Right cardiac atrium (tissue), 5 donors: ENCODE data around the gene DCD. TPM values are rescaled to one million over a fixed set of nuclear protein-coding genes. Genes with fewer than 3 reads are reported as not detected.
"Not testable (repeated sequence)": the region's sequence is repeated elsewhere in the genome, so short reads cannot be mapped to it uniquely, and the experiment has no call there.

ENCODE experiments used
- ATAC-seq, 2 donors: fragments of 200-7000 bp; cut with Tn5 transposase; one replicate each; pipeline versions ENCODE4 v1.8.0 to v1.9.1; 2020; ENCODE audit warnings: moderate library complexity in 2 of 2, mild to moderate bottlenecking in 1 of 2
- DNase-seq, 3 donors: peaks; one replicate each; pipeline ENCODE4 v3.0.0-alpha.2; 2020
- H3K27ac ChIP-seq: one replicate; pipeline ENCODE4 v1.5.1; 2013; ENCODE audit warnings: mild to moderate bottlenecking, low read length, control low read depth, moderate library complexity
- H3K27me3 ChIP-seq: one replicate; pipeline ENCODE4 v1.6.1; 2013; ENCODE audit not compliant: control insufficient read depth, insufficient read depth
- H3K4me1 ChIP-seq: one replicate; pipeline ENCODE4 v1.6.1; 2013; ENCODE audit warnings: low read length; ENCODE audit not compliant: control insufficient read depth, insufficient read depth
- H3K4me3 ChIP-seq: one replicate; pipeline ENCODE4 v1.5.1; 2013; ENCODE audit warnings: low read length, control low read depth
- H3K9me3 ChIP-seq: one replicate; pipeline ENCODE4 v1.6.1; 2013; ENCODE audit warnings: low read length; ENCODE audit not compliant: control insufficient read depth
- WGBS: extraction: QIAGEN DNeasy Blood & Tissue Kit; methylation state at CpG from one replicate; pipeline ENCODE4 v1.1.7; 2013; 5-methylcytosine and 5-hydroxymethylcytosine counted together
- intact Hi-C, 4 donors: fragments of 100-400 bp; cut with DNase I; formaldehyde crosslinking; loops; one replicate each; pipeline versions ENCODE4 v1.11.0 to v1.14.0; 2022 to 2023
- polyA plus RNA-seq: library from polyadenylated mRNA; stranded (reverse); fragments of 200-250 nt; gene quantifications from one replicate; pipeline ENCODE4 v1.2.3, GENCODE V29; 2013
- total RNA-seq, 4 donors: library from RNA; stranded (reverse); fragmentation: NEBNext Ultra II Directional; extraction: Animal tissue kit (Norgen Biotek cat#: 25700); gene quantifications; one replicate each; pipeline ENCODE4 v1.2.1, GENCODE V29; 2021
- donor health status: healthy with polysubstance abuse.
- donor health status: DM: no; HTN: yes; CAD: no.
- donor health status: DM: no; HTN: no; CAD: no.
- donor health status: DM: no; HTN: yes; CAD: no; lungs with severe emphysema.
- donor health status: DM: yes; HTN: yes; CAD: no.

DCD gene
- total and polyA plus RNA-seq, 5 donors = not detected

- H3K4me1 ChIP-seq = no peaks in the 10 kb centered on the region
- 83% methylated on average over 5 of the region's 5 CpGs for WGBS
- no peak overlapping the region for H3K4me3 ChIP-seq
- no peak for ATAC-seq
- H3K9me3 ChIP-seq = no peaks in the 10 kb centered on the region
- intact Hi-C loops = no loop called here
- DNase-seq = no peak
- H3K27me3 ChIP-seq = peaks cover 2% of the 10 kb centered on the region
- H3K27ac ChIP-seq = no peak overlapping the region
Observed at GRCh38 chr12:54667945-54668344, 19.8 kb upstream of the DCD start.

GRCh38 chr12:54666008-54666407 is 17.8 kb upstream of the DCD start:
- no peak for DNase-seq
- WGBS = 71% methylated on average over 3 of the region's 3 CpGs
- no peaks in the 10 kb centered on the region for H3K9me3 ChIP-seq
- H3K27me3 ChIP-seq = no peaks in the 10 kb centered on the region
- ATAC-seq = no peak
- no peak overlapping the region for H3K27ac ChIP-seq
- H3K4me3 ChIP-seq = no peak overlapping the region
- no peaks in the 10 kb centered on the region for H3K4me1 ChIP-seq
- intact Hi-C loops = no loop called here

- H3K9me3 ChIP-seq, DNase-seq, H3K27ac ChIP-seq, ATAC-seq, intact Hi-C loops, H3K4me3 ChIP-seq, H3K27me3 ChIP-seq, H3K4me1 ChIP-seq: not testable (repeated sequence)
- 75% methylated on average over 3 of the region's 3 CpGs for WGBS
Observed at GRCh38 chr12:54665022-54665635, 17.0 kb upstream of the DCD start.

GRCh38 chr12:54663603-54664002 is 15.4 kb upstream of the DCD start:
- Histone ChIP-seq H3K27me3 (peaks cover 2% of the 10 kb centered on the region), H3K4me3 (no peak overlapping the region), H3K9me3 (no peaks in the 10 kb centered on the region), H3K27ac (no peak overlapping the region), H3K4me1 (no peaks in the 10 kb centered on the region)
- intact Hi-C loops = no loop called here
- WGBS = 59% methylated on average over 3 of the region's 3 CpGs
- no peak for DNase-seq
- ATAC-seq = no peak

- no peak for DNase-seq
- intact Hi-C loops = no loop called here
- Histone ChIP-seq H3K4me3 (no peak overlapping the region), H3K27ac (no peak overlapping the region), H3K27me3 (peaks cover 2% of the 10 kb centered on the region), H3K9me3 (no peaks in the 10 kb centered on the region), H3K4me1 (no peaks in the 10 kb centered on the region)
- 59% methylated on average over 3 of the region's 3 CpGs for WGBS
- no peak for ATAC-seq
Observed at GRCh38 chr12:54662026-54662425, 13.9 kb upstream of the DCD start.

- peaks cover 2% of the 10 kb centered on the region for H3K27me3 ChIP-seq
- no peaks in the 10 kb centered on the region for H3K9me3 ChIP-seq
- ATAC-seq (no peak), DNase-seq (no peak)
- WGBS = 71% methylated on average over 2 of the region's 2 CpGs
- no peak overlapping the region for H3K27ac ChIP-seq
- intact Hi-C loops = no loop called here
- H3K4me3 ChIP-seq = no peak overlapping the region
- H3K4me1 ChIP-seq = no peaks in the 10 kb centered on the region
Observed at GRCh38 chr12:54661048-54661447, 12.9 kb upstream of the DCD start.

- H3K27ac ChIP-seq = no peak overlapping the region
- intact Hi-C loops = no loop called here
- peaks cover 2% of the 10 kb centered on the region for H3K27me3 ChIP-seq
- no peaks in the 10 kb centered on the region for H3K9me3 ChIP-seq
- DNase-seq = no peak
- no peaks in the 10 kb centered on the region for H3K4me1 ChIP-seq
- H3K4me3 ChIP-seq = no peak overlapping the region
- no peak for ATAC-seq
- 86% methylated on average over 10 of the region's 10 CpGs for WGBS
Observed at GRCh38 chr12:54660320-54660962, 12.3 kb upstream of the DCD start.

GRCh38 chr12:54658306-54659264 is 10.4 kb upstream of the DCD start:
- H3K4me1 ChIP-seq = no peaks in the 10 kb centered on the region
- no peak overlapping the region for H3K4me3 ChIP-seq
- peak in 2 of 3 donors; percentile 15 to 53 for DNase-seq
- intact Hi-C loops = no loop called here
- WGBS = 50% methylated on average over 19 of the region's 19 CpGs
- peaks cover 2% of the 10 kb centered on the region for H3K27me3 ChIP-seq
- no peaks in the 10 kb centered on the region for H3K9me3 ChIP-seq
- ATAC-seq = no peak
- H3K27ac ChIP-seq = no peak overlapping the region

- no peak overlapping the region for H3K4me3 ChIP-seq
- no peaks in the 10 kb centered on the region for H3K9me3 ChIP-seq
- intact Hi-C loops = no loop called here
- no peak overlapping the region for H3K27ac ChIP-seq
- no peaks in the 10 kb centered on the region for H3K4me1 ChIP-seq
- no peak for DNase-seq
- H3K27me3 ChIP-seq = peaks cover 2% of the 10 kb centered on the region
- no peak for ATAC-seq
- WGBS = 75% methylated on average over 6 of the region's 6 CpGs
Observed at GRCh38 chr12:54657105-54657607, 9.0 kb upstream of the DCD start.

GRCh38 chr12:54654926-54655325 is 6.8 kb upstream of the DCD start:
- no peaks in the 10 kb centered on the region for H3K9me3 ChIP-seq
- no peak for DNase-seq
- no peaks in the 10 kb centered on the region for H3K4me1 ChIP-seq
- H3K27me3 ChIP-seq = no peaks in the 10 kb centered on the region
- no peak overlapping the region for H3K4me3 ChIP-seq
- whole genome bisulfite sequencing = 31% methylated on average over 2 of the region's 2 CpGs
- no peak for ATAC-seq
- H3K27ac ChIP-seq = no peak overlapping the region
- intact Hi-C loops = no loop called here

GRCh38 chr12:54653025-54653424 is 4.9 kb upstream of the DCD start:
- Histone ChIP-seq H3K4me3 (no peak overlapping the region), H3K4me1 (no peaks in the 10 kb centered on the region), H3K27me3 (no peaks in the 10 kb centered on the region), H3K27ac (no peak overlapping the region), H3K9me3 (no peaks in the 10 kb centered on the region)
- ATAC-seq (no peak), DNase-seq (no peak)
- intact Hi-C loops = no loop called here
- WGBS = 59% methylated on average over 9 of the region's 9 CpGs
